Measurements from ENCODE around the gene RASAL3.
"Not testable (repeated sequence)": the region's sequence is repeated elsewhere in the genome, so short reads cannot be mapped to it uniquely, and the experiment has no call there.

Gene RASAL3

GRCh38 chr19:15464394-15465385 is at the start of gene RASAL3:
Gene RASAL3 (minus strand): TSS chr19:15464544. CDS start chr19:15464358, 186 bp downstream.
- peak in 2 of 58 donors; percentile 6 to 10 for DNase-seq

- no peak for DNase-seq
These were observed 47.5 kb upstream of the RASAL3 start for GRCh38 chr19:15511671-15512424.

DNA sequence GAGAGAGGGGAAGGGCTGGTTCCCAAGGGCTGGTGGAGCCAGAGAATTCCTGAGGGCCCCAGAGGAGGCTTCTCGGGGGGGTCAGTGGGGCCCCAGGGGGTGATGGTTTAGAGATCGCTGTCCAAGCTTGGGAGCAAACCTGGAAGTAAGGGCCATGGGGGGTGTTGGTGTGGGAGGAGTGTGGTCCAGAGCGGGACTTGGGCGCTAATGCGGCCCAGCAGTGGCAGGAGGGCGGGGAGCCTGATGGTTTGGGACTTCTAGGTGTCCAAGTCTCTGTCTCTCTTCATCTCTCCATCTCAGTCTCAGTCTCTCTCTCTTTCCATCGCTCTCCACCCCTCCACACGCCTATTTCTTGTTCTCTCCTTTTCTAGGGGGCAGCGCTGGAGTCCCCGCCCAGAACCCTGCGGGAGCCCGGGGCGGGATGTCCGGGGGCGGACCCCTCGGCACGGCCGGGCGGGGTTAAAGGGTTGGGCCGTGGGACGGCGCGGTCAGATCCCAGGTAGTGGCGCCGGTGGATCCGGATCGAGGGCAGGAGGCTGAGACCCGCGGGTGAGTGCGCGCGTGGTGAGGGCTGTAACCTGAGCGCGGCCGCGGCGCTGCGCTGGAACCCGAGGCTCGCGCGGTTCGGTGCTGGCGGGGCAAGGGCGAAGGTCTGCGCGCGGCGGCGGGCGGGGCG is 43.8 kb upstream of the RASAL3 start, which contains the start of gene CYP4F22:
TSS of gene CYP4F22 (plus strand) at position 491 of the 676 bp plus-strand sequence. CDS start 16,812 bp downstream, outside the sequence.
- DNase-seq, result no peak

GRCh38 chr19:15507068-15508034 is 43.0 kb upstream of the RASAL3 start:
- no peak for DNase-seq

- DNase-seq, result no peak
These were observed 41.8 kb upstream of the RASAL3 start for GRCh38 chr19:15506074-15506571.

GRCh38 chr19:15502264-15502663 is 37.9 kb upstream of the RASAL3 start:
- no peak for DNase-seq

- no peak for DNase-seq
These were observed 37.3 kb upstream of the RASAL3 start for GRCh38 chr19:15501596-15501995.

GRCh38 chr19:15498910-15499309 is 34.6 kb upstream of the RASAL3 start:
- DNase-seq, result no peak

DNA sequence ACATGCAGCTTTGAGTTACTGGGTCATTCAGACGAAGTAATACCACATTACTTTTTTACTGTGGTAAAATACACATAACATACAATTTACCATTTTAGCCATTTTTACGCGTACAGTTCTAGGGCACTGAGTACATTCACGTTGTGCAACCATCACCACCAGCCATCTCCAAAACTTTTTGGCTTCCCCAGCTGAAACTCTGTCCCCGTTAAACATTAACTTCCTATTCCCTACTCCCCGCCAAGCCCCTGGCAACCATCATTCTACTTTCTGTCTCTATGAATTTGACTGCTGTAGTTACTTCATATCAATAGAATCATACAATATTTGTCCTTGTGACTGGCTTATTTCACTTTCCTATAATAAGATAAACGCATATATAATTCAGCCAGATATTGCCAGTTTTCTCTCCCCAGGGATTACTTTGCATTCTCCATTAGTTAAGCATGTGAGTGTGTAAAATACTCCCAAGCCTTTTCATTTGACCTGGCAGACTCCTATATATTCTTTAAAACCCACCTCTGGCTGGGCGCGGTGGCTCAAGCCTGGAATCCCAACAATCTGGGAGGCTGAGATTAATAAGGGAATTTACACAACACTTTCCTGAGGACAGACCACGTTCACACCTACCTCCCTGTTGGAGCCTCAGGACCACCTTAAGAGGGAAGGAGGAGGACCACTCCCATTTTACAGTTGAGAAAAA is 34.0 kb upstream of the RASAL3 start:
- no peak for DNase-seq

DNA sequence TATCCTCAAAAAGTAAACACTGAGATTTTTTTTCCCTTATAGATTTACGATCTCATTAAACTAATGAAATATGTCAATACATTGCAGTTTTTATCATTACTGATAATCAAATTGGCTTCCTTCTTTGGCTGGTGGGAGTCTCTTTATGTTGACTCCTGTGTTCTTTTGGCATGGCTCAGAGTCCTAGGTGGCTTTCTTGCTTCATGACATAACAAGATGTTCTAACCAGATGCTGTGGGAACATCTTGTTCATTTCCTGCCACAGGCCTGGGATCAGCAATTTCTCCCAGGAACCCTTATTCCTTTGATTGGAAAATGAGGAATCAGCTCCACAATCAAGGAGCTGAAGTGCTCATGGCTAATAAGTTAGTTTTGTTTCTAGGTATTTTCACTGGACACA is 30.8 kb upstream of the RASAL3 start:
- no peak for DNase-seq

DNA sequence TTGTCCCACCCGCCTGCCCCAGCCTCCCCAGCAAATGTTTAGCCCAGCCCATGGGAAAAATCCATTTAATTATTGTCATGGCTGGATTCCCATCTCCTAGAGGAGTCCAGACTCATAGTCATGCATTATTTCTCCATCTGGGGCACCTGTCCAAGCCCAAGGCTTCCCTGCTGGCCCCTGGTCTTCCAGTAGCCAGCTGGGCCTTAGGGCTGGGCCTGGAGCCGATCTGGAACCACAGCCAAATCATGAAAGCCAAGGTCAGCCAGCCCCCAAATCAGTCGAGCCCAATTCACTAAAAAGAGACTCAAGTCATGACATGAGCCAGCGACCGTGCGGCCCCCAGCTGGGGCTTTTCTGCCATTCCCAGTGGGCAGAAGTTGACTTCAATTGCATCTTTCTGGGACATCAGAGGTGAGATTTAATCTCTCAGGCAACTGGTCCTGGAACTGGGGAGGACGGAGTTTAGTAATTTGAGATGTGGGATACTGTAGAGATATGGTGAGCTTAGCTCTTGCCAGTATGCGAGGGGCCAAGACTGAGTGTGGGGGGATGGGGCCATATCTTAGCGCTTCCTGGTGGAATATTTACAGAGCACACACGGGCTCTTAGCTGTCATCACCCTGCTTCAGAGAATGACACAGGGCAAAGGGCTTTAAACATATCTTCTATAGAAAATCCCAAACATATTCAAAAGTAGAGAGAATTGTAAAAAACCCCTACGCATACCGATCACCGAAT is 24.3 kb upstream of the RASAL3 start:
- DNase-seq, result no peak

GRCh38 chr19:15487038-15487437 is 22.7 kb upstream of the RASAL3 start:
- DNase-seq, result no peak

GRCh38 chr19:15485768-15486167 is 21.4 kb upstream of the RASAL3 start:
- DNase-seq, result not testable (repeated sequence)

- DNase-seq, result not testable (repeated sequence)
These were observed 16.7 kb upstream of the RASAL3 start for GRCh38 chr19:15480996-15481395.

- peak in 45 of 58 donors; percentile 5 to 89 (median 34) for DNase-seq
These were observed 15.3 kb upstream of the RASAL3 start, which contains the start of gene PGLYRP2 for GRCh38 chr19:15479391-15480345. Gene PGLYRP2 (minus strand): TSS chr19:15479501. CDS start chr19:15479371, 130 bp downstream.

- no peak for DNase-seq
These were observed 12.0 kb upstream of the RASAL3 start for GRCh38 chr19:15476325-15476724.

DNA sequence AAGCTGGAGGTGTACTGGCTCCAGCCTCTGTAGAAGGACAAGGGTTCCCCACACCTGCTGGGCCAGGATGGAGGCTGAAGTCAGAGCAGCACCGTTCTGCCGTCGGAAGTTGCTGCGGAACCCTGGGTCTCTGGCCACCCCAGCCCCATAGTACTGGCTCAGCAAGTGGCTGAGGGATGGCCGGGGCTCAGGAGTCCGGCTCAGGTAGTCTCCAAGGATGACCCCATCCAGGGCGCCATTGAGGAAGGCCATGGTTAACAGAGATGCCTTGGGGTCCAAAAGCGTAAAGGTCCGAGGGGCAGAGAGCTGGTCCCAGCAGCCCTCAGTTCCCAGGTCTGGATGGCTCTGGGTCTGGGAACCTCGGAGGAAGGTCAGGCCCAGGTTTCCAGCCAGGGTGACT is 11.3 kb upstream of the RASAL3 start:
- no peak for DNase-seq

Data from anterior cingulate cortex (tissue), 58 donors.